Activated naive CD8-positive, alpha-beta T cell treated with anti-CD3 and anti-CD28 coated beads for 36 hours (primary cell): Measurements from ENCODE around the gene PRKRA. TPM values are rescaled to one million over a fixed set of nuclear protein-coding genes. Genes with fewer than 3 reads are reported as not detected.
A peak's percentile ranks its signal among the peaks of the same experiment; 100 is the strongest.

ENCODE experiments used
- DNase-seq: peaks from one replicate; pipeline ENCODE4 v3.0.0; 2021
- H3K27ac Mint-ChIP-seq: one replicate; pipeline ENCODE4 v1.8.0; 2022; ENCODE audit warnings: mild to moderate bottlenecking, moderate library complexity, mixed read lengths
- H3K27me3 Mint-ChIP-seq: one replicate; pipeline ENCODE4 v1.8.0; 2022; ENCODE audit warnings: mild to moderate bottlenecking, mixed read lengths
- H3K36me3 Mint-ChIP-seq: one replicate; pipeline ENCODE4 v1.8.0; 2021; ENCODE audit warnings: mild to moderate bottlenecking, mixed read lengths
- H3K4me1 Mint-ChIP-seq: one replicate; pipeline ENCODE4 v1.8.0; 2021; ENCODE audit warnings: mixed read lengths
- H3K4me3 Mint-ChIP-seq: one replicate; pipeline ENCODE4 v1.8.0; 2022; ENCODE audit warnings: mild to moderate bottlenecking, moderate library complexity, mixed read lengths
- H3K9me3 Mint-ChIP-seq: one replicate; pipeline ENCODE4 v1.8.0; 2022; ENCODE audit warnings: mixed read lengths
- total RNA-seq, 2 experiments: library from RNA; stranded (reverse); gene quantifications; one replicate each; pipeline ENCODE4 v1.2.3, GENCODE V29; 2021

The PRKRA gene
- 10 to 100 TPM; 64.7 to 66.1 TPM for total RNA-seq

DNA sequence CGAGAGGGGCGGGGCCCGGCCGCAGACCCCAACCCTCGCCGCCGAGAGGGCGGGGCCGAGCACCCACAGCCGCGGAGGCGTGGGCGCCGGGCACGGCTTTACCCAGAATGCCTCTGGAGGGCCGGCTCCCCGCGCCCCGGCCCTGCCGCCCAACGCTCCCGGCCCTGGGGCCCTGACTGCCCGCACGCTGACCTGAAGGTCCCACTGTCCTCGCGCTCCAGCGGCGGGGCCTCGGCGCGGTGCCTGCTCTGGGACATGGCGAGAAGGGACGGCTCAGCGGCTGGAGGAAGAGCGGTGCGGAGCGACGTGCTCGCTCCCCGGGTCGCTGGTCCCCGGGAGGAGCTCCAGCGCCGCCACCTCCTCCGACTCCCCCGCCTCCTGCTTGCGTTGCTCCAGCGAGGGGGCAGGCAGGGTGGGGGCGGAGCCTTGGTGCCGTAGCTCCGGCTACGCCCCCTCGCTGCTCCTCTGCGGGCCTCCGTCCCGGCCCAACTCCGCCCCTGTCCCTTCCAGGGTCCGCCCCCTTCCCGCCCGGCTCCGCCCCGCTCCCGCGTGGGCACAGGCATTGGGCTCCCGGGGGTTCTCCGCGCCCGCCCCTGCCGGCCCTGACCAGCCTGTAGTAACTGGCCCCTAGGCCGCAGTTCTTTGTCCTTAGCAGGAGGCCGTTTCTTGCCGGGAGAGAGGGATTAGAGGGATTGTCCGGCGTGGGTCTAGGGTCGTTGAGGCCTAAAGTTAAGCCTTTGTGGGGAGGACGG is at the start of gene PRKRA, which contains the start of gene PJVK:
Gene PRKRA, minus strand, starts transcription at position 402 of the 752 bp plus-strand sequence. Its CDS starts 145 bp downstream, at position 257.
Gene PJVK, plus strand, starts transcription at position 605 of the 752 bp plus-strand sequence. CDS start 2,032 bp downstream, outside the sequence.
- H3K36me3 Mint-ChIP-seq, result peaks cover 21% of the 10 kb centered on the region
- peaks cover 27% of the 10 kb centered on the region for H3K4me1 Mint-ChIP-seq
- peak; percentile 98 for DNase-seq
- peak within 1 kb of the TSS; percentile 91 for H3K4me3 Mint-ChIP-seq
- no peaks in the 10 kb centered on the region for H3K9me3 Mint-ChIP-seq
- H3K27ac Mint-ChIP-seq, result peak within 1 kb of the TSS; percentile 97
- no peaks in the 10 kb centered on the region for H3K27me3 Mint-ChIP-seq

DNA sequence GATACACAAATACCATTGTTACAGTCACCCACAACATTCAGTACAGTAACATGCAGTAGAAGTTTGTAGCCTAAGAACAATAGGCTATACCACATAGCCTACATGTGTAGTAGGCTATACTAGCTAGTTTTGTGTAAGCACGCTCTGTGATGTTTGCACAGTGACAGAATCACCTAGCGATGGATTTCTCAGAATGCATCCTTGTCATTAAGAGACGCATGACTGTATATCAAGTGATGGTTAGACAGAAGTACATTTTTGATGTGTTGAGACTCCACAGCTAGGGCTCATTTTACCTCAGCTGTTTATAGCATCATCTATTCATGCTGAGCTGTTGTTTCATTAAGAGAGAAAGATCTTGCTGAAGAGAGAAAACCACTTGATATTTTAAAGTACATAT is 48.7 kb upstream of the PRKRA start:
- Mint-ChIP-seq H3K36me3 (peaks cover 24% of the 10 kb centered on the region), H3K27me3 (no peaks in the 10 kb centered on the region), H3K4me1 (no peaks in the 10 kb centered on the region), H3K4me3 (no peak overlapping the region), H3K9me3 (no peaks in the 10 kb centered on the region), H3K27ac (no peak overlapping the region)
- DNase-seq, result no peak

DNA sequence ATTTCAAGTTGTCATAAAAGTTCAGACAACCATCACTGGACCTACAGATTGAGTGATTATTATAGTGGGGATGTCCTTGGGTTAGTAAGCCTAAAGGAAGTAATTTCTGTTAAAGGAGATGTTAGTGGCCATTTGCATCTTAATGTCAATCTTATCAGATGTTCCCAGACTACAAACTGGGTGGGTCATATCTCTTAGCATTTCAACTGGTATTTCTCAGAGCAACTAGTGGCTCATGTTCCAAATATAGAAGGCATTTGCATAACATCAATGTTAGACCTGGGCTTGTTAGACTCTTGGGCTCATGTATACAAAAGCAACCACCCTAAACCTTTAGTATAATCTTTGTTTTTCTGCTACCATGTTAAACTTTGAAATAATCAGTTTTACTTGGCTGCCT is 47.2 kb upstream of the PRKRA start:
- no peak overlapping the region for H3K27ac Mint-ChIP-seq
- DNase-seq, result no peak
- H3K27me3 Mint-ChIP-seq, result no peaks in the 10 kb centered on the region
- peaks cover 32% of the 10 kb centered on the region for H3K36me3 Mint-ChIP-seq
- no peak overlapping the region for H3K4me3 Mint-ChIP-seq
- no peaks in the 10 kb centered on the region for H3K4me1 Mint-ChIP-seq
- H3K9me3 Mint-ChIP-seq, result no peaks in the 10 kb centered on the region

DNA sequence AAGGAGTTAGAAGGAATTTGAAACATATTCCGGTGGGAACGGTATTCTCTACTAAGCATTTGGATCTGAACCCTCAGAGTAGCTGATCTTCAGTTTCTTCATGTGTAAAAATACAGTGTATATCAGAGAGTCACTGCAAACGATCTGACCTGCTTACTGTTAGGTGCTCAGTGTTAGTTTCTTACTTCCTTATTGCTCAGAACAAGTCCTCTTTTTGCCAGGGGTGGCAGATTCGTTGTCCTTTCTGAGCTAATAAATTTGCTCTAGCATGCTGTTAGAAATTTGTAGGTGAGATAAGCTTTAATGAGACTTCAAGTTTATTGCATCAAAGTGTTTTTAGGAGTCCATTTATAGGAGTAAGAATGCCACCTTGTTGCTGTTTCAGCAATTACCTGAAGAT is 45.1 kb upstream of the PRKRA start:
- DNase-seq, result no peak
- Mint-ChIP-seq H3K9me3 (no peaks in the 10 kb centered on the region), H3K27ac (no peak overlapping the region), H3K4me1 (peaks cover 1% of the 10 kb centered on the region), H3K4me3 (no peak overlapping the region), H3K36me3 (peaks cover 32% of the 10 kb centered on the region), H3K27me3 (no peaks in the 10 kb centered on the region)

DNA sequence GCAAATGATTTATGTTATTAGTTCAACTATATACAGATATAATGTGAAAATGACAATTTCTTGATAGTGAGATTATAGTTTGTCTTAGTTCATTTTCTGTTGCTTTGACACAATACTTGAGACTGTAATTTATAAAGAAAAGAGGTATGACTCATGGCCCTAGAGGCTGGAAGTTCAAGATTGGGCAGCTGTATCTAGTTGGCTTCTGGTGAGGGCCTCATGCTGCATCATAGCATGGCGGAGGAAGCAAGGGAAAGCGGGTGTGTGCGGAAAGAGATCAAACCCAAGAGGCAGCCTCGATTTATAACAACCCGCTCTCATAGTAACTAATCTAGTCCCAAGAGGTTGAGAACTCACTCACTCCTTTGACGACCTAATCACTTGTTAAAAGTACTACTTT is 40.6 kb upstream of the PRKRA start:
- Mint-ChIP-seq H3K27ac (no peak overlapping the region), H3K27me3 (no peaks in the 10 kb centered on the region), H3K36me3 (peaks cover 38% of the 10 kb centered on the region), H3K4me1 (peaks cover 10% of the 10 kb centered on the region), H3K4me3 (no peak overlapping the region), H3K9me3 (no peaks in the 10 kb centered on the region)
- DNase-seq, result no peak

DNA sequence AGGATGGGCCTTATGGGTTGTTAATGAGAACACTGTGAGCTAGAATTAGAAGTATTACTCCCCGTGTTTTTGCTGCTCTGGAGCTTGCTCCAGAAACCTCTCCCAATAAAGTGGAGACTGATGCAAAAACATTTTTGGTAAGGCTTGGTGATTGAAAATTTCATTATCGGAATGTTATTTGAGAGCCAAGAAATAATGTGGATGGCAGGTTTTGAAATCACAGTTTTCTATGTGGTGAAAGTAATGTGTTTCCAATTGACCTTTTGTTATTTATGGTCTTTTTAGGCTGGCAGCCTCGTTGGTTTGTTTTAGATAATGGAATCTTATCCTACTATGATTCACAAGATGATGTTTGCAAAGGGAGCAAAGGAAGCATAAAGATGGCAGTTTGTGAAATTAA is 34.4 kb upstream of the PRKRA start:
- Mint-ChIP-seq H3K27me3 (no peaks in the 10 kb centered on the region), H3K36me3 (peaks cover 22% of the 10 kb centered on the region), H3K4me1 (peaks cover 37% of the 10 kb centered on the region), H3K4me3 (no peak overlapping the region), H3K9me3 (no peaks in the 10 kb centered on the region), H3K27ac (no peak overlapping the region)
- no peak for DNase-seq

DNA sequence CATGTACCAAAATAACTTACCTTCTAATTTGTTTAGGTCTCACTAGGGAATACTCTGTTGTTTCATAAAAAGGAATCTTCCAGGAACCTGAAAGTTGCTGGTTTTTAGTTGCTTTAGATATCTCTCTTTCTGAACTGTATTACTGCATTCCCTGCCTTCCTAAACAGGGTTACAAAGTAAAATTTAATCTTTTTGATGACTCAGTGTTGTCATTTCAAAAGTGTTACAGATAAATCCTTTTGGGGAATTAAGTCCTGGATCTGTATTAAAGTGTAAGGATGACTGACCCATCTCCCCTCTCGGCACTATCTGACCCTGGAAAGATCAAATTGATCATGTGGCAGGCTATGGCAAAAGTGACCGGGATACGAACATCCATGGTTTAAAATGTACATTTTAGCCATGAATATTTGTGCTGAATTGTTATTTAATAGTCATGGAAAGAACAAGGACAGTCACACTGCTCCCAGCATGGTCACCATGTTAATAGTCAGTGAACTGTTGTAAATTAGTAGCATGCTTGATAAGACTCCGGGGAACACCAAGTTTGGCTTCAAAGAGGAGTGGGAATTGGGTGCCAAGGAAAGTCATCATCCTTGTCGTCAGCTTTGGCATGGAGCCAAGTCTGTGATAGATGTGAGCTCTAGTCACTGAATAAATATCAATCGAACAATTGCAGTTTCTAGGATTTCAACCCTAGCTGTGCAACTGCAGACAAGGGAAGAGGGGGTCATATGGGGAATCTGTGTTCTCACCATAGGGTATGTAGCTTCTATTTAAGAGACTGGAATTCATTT is 33.5 kb upstream of the PRKRA start:
- Mint-ChIP-seq H3K4me3 (no peak overlapping the region), H3K27me3 (no peaks in the 10 kb centered on the region), H3K36me3 (peaks cover 17% of the 10 kb centered on the region), H3K27ac (no peak overlapping the region), H3K9me3 (no peaks in the 10 kb centered on the region), H3K4me1 (peaks cover 38% of the 10 kb centered on the region)
- no peak for DNase-seq

DNA sequence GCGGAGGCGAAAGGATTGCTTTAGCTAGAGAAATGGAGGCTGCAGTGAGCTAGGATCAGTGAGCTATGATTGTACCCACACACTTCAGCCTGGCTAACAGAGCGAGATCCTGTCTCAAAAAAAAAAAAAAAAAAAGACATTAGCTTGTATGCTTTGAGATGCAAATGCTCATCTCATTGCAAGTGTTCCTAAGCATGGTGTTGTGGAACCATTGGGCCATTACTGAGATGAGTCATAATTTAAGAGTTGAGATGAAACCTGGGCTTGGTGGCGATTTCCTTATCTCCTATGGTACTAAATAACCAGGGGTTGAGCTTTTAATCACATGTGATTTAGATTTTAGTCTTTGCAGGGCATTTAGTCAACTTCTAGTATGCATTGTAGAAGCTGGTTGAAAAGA is 31.5 kb upstream of the PRKRA start:
- peak overlapping the region; percentile 87 for H3K4me3 Mint-ChIP-seq
- H3K36me3 Mint-ChIP-seq, result peaks cover 15% of the 10 kb centered on the region
- H3K27ac Mint-ChIP-seq, result no peak overlapping the region
- peaks cover 40% of the 10 kb centered on the region for H3K4me1 Mint-ChIP-seq
- H3K27me3 Mint-ChIP-seq, result no peaks in the 10 kb centered on the region
- H3K9me3 Mint-ChIP-seq, result no peaks in the 10 kb centered on the region
- no peak for DNase-seq

DNA sequence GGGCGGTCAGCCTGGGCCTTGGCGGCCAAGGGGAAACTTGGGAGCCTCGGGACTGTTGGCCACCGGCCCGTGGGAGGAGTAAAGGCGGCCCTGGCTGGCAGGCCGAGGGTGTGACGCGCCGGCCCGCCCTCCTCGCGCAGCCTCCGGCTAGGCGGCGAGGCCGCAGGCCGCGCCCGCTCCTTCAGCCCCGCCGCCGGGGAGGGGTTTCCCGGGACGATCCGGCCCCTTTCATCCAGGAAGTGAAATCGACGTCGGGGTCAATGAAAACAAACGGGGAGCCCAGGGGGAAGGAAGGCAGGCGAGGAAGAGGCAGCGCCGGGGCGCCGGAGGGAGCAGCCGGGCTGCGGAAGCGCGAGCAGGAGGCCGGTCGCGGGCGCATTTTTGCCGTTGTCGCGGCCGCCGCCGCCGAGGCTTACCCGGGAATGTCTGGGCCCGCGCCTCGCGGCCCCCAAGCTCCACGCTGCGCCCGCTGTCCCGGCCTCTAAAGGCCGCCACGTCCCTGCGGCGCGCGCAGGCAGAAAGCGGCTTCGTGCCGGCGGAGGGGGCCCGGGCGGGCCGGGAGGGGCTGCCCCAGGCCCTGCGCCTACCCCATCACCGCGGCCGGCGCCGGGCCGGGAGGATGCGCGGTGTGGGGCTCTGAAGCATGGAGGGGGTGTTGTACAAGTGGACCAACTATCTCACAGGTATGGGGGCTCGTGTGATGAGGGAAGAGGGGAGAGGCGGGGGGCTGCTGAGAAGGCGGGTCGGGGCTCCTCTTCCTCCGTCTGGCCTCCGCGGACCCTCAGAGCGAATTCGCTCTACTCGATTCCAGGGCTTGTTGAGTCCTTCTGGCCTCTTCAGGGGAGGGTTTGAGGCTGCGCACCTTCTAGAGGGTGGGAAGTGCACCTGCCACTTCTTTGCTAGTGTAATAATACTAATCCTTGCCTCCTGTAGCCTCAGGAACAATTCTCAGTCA is 29.5 kb upstream of the PRKRA start, which contains the start of gene PLEKHA3:
Gene PLEKHA3, plus strand, starts transcription at position 231 of the 955 bp plus-strand sequence. Its CDS starts 413 bp downstream, at position 644.
- peak; percentile 82 for DNase-seq
- Mint-ChIP-seq H3K27me3 (no peaks in the 10 kb centered on the region), H3K36me3 (peaks cover 7% of the 10 kb centered on the region), H3K4me1 (peaks cover 43% of the 10 kb centered on the region), H3K27ac (peak within 1 kb of the TSS; percentile 97), H3K9me3 (no peaks in the 10 kb centered on the region), H3K4me3 (peak within 1 kb of the TSS; percentile 96)

DNA sequence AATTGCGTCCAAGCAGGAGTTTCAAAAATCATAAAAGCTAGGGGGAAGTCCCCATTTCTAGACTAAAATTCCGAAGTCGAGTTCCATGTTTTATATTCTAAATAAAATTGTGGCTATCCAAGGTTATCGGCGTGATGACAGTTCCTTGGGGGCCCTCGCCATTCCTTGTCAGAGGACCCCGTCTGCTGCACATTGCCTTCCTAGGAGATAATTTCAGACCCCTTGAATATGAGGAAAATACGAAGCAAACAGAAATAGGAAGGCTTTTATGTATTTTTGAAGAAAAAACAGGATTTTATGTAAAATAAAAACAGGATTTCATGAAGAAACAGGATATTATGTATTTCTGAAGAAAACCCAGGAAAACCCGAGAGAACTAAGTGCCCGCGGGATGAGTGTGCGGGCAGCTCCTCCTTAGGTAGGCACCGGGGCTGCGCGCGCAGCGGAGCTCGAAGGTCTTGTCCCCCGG is 28.8 kb upstream of the PRKRA start:
- DNase-seq, result no peak
- H3K27ac Mint-ChIP-seq, result peak overlapping the region; percentile 75
- no peaks in the 10 kb centered on the region for H3K27me3 Mint-ChIP-seq
- peak overlapping the region; percentile 96 for H3K4me3 Mint-ChIP-seq
- H3K36me3 Mint-ChIP-seq, result peaks cover 6% of the 10 kb centered on the region
- H3K4me1 Mint-ChIP-seq, result peaks cover 42% of the 10 kb centered on the region
- H3K9me3 Mint-ChIP-seq, result no peaks in the 10 kb centered on the region

DNA sequence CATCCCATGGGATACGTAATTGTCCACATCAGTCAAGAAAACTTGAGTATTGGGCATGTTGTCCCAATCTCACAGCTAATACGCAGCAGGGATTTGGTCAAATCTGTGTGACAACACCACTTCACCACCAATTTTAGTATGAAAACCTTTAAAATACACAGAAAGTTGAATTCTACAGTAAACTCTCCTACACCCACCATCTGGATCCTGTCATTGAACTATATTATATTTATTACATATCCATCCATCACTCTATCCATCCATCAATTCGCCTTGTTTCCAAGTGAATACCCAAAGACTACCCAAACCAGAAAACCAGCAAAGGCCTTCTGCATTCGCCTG is 28.3 kb upstream of the PRKRA start:
- no peak for DNase-seq
- Mint-ChIP-seq H3K4me3 (peak overlapping the region; percentile 96), H3K36me3 (peaks cover 5% of the 10 kb centered on the region), H3K4me1 (peaks cover 37% of the 10 kb centered on the region), H3K27me3 (no peaks in the 10 kb centered on the region), H3K27ac (peak overlapping the region; percentile 97), H3K9me3 (no peaks in the 10 kb centered on the region)

DNA sequence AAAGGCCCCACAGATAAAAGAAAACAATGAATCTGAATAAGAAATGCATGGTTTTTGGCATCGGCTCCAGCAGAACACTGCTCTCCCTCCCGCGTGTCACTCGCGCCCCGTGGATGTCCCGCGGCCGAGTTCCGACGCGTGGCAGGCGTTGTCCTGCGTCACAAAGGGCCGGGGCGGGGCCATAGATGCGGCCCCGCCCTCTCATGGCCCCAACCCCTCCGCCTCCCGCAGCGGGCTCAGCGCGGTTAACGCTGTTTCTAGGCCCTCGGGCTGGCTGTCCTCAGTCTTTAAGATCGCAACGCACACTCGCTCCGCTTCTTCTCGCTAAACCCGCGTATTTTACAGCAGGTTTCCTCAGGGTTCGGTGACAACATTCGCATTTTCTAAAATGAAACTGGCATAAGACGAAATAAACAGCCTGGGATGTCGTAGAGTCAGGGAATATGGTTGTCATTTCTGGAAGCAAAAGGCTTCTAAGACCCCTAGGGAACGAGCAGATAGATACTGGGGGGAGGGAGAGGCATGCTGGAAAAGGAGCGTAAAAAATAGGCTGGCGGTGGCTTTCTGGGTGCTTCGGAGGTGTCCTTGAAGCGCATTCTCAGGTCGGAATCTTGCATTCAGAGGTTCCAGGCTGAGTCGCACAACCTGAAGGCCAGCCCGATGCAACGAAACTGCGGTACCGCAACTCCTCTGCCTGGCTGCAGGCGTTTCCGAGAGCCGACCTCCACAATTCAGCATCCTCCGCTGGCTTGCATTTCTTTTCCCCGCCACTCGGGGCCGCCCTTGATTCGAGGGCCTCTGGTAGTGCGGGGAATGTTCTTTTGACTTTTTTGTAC is 27.7 kb upstream of the PRKRA start, which contains the start of gene FKBP7:
Gene FKBP7, minus strand, starts transcription at position 162 of the 836 bp plus-strand sequence. Its CDS starts 101 bp downstream, at position 61.
- Mint-ChIP-seq H3K36me3 (peaks cover 5% of the 10 kb centered on the region), H3K4me1 (peaks cover 37% of the 10 kb centered on the region), H3K27me3 (no peaks in the 10 kb centered on the region), H3K27ac (peak within 1 kb of the TSS; percentile 97), H3K4me3 (peak within 1 kb of the TSS; percentile 96), H3K9me3 (no peaks in the 10 kb centered on the region)
- DNase-seq, result peak; percentile 81

DNA sequence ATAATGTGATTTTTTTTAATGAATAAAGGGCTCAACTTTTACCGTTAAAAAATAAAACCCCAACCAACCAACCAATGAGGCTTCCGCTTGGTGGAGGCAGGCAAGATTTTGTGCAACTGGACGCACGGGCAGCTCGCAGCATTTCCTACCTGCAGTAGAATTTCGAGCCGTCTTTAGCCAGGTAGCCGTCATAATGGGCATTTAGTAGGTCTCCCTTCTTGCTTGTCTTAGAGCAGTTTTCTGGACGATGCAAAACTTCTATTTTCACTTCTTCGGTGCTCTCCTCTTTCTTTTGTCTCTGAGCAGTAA is 27.1 kb upstream of the PRKRA start:
- Mint-ChIP-seq H3K27ac (peak overlapping the region; percentile 97), H3K4me3 (peak overlapping the region; percentile 96)

More for the DNA sequence above, 27.1 kb upstream of the PRKRA start:
- DNase-seq, result no peak
- Mint-ChIP-seq H3K27me3 (no peaks in the 10 kb centered on the region), H3K9me3 (no peaks in the 10 kb centered on the region), H3K4me1 (peaks cover 37% of the 10 kb centered on the region), H3K36me3 (peaks cover 5% of the 10 kb centered on the region)
